H1 (cell line): ENCODE data around the gene FGF1. TPM values are rescaled to one million over a fixed set of nuclear protein-coding genes. Genes with fewer than 3 reads are reported as not detected.

Experiments
- CTCF ChIA-PET: fragments of 300-600 bp; sonication (Branson Sonifier 250); formaldehyde crosslinking; loops from one replicate; lab custom pipeline; 2021; ENCODE audit not compliant: partially characterized antibody; lab: Charles Lee
- POLR2A ChIA-PET: fragments of 300-600 bp; sonication (Branson Sonifier 250); formaldehyde crosslinking; loops from one replicate; lab custom pipeline; 2021; ENCODE audit warnings: inconsistent platforms; ENCODE audit not compliant: partially characterized antibody; lab: Charles Lee
- DNase-seq, 2 experiments: peaks; one replicate each; pipeline versions ENCODE4 v3.0.0 to v3.0.0-alpha.2; 2010 to 2022; ENCODE audit warnings: low spot score in 2 of 2, low read depth in 1 of 2, mixed read lengths in 1 of 2
- FAIRE-seq: peaks from 2 replicates; lab custom pipeline; 2011; peaks lifted over from hg19 to GRCh38; lab: Jason Lieb, UNC
- H2AFZ ChIP-seq: 2 replicates; pipeline ENCODE4 v1.8.1; 2012; ENCODE audit warnings: low read length, inconsistent platforms
- H2AK5ac ChIP-seq: 2 replicates; pipeline ENCODE4 v1.6.1; 2013; ENCODE audit warnings: low read depth, low read length
- H2BK120ac ChIP-seq: replicated peaks from 2 replicates; pipeline ENCODE3; 2013; ENCODE audit warnings: low read depth, low read length, inconsistent platforms
- H2BK12ac ChIP-seq: 2 replicates; pipeline ENCODE4 v1.6.1; 2013; ENCODE audit warnings: low read depth, low read length
- H2BK15ac ChIP-seq: 2 replicates; pipeline ENCODE4 v1.6.1; 2013; ENCODE audit warnings: low read length
- H2BK20ac ChIP-seq: 2 replicates; pipeline ENCODE4 v1.6.1; 2013; ENCODE audit warnings: low read length
- H2BK5ac ChIP-seq: 2 replicates; pipeline ENCODE4 v1.6.1; 2013; ENCODE audit warnings: low read depth, low read length
- H3K14ac ChIP-seq: 2 replicates; pipeline ENCODE4 v1.6.1; 2013; ENCODE audit warnings: inconsistent platforms; ENCODE audit not compliant: insufficient read length
- H3K18ac ChIP-seq: 2 replicates; pipeline ENCODE4 v1.6.1; 2013; ENCODE audit warnings: low read length; ENCODE audit errors: extremely low read depth
- H3K23ac ChIP-seq: 2 replicates; pipeline ENCODE4 v1.6.1; 2013; ENCODE audit warnings: inconsistent platforms; ENCODE audit not compliant: insufficient read length
- H3K23me2 ChIP-seq: 2 replicates; pipeline ENCODE4 v1.6.1; 2013; ENCODE audit warnings: low read depth, low read length
- H3K27ac ChIP-seq: 2 replicates; pipeline ENCODE4 v1.6.1; 2011; ENCODE audit warnings: low read depth, low read length, inconsistent platforms
- H3K27me3 ChIP-seq, 4 experiments: replicated peaks in 1 of 4; 1 replicate in 1 of 4; 2 replicates in 3 of 4; pipeline versions ENCODE4 v1.6.1 to v1.8.1; 2011 to 2013; ENCODE audit warnings: low read length in 3 of 4, mild to moderate bottlenecking in 3 of 4, inconsistent platforms in 2 of 4, mixed read lengths in 2 of 4, moderate library complexity in 1 of 4; ENCODE audit not compliant: control insufficient read depth in 3 of 4, insufficient read depth in 3 of 4; ENCODE audit errors: extremely low read depth in 1 of 4
- H3K36me3 ChIP-seq, 4 experiments: 2 replicates each; pipeline versions ENCODE4 v1.6.1 to v1.8.1; 2011 to 2013; ENCODE audit warnings: mild to moderate bottlenecking in 4 of 4, low read length in 3 of 4, moderate library complexity in 2 of 4, control low read depth in 1 of 4, inconsistent platforms in 1 of 4; ENCODE audit not compliant: insufficient read depth in 4 of 4, control insufficient read depth in 2 of 4
- H3K4ac ChIP-seq: replicated peaks from 2 replicates; pipeline ENCODE3; 2013; ENCODE audit warnings: low read length, low read depth, mixed read lengths, inconsistent platforms; ENCODE audit not compliant: insufficient read length
- H3K4me1 ChIP-seq, 4 experiments: replicated peaks in 1 of 4; 1 replicate in 1 of 4; 2 replicates in 3 of 4; pipeline versions ENCODE4 v1.6.1 to v1.8.1; 2011 to 2013; ENCODE audit warnings: low read length in 3 of 4, inconsistent platforms in 2 of 4, mixed read lengths in 1 of 4; ENCODE audit not compliant: insufficient read depth in 4 of 4, control insufficient read depth in 3 of 4
- H3K4me2 ChIP-seq, 2 experiments: 2 replicates each; pipeline versions ENCODE4 v1.6.1 to v1.8.1; 2011 to 2013; ENCODE audit warnings: low read depth in 2 of 2, low read length in 2 of 2, control low read depth in 1 of 2, inconsistent platforms in 1 of 2, mild to moderate bottlenecking in 1 of 2; ENCODE audit not compliant: insufficient read depth in 1 of 2
- H3K4me3 ChIP-seq, 4 experiments: fragments of 200-600, 300-600 bp in 1 of 4; sonication (generic), shearing (Covaris generic), sonication (Bioruptor Twin) in 1 of 4; 2 replicates each; pipeline versions ENCODE4 v1.5.1 to v1.8.1; 2011 to 2016; ENCODE audit warnings: low read length in 4 of 4, low read depth in 3 of 4, control low read depth in 2 of 4, inconsistent platforms in 2 of 4, mild to moderate bottlenecking in 2 of 4, mixed read lengths in 1 of 4, moderate library complexity in 1 of 4; ENCODE audit not compliant: insufficient read depth in 2 of 4; ENCODE audit errors: extremely low read depth in 1 of 4
- H3K56ac ChIP-seq: replicated peaks from 2 replicates; pipeline ENCODE3; 2013; ENCODE audit warnings: low read depth, mild to moderate bottlenecking, mixed read lengths, low read length, inconsistent platforms; ENCODE audit not compliant: insufficient read length
- H3K79me1 ChIP-seq: 2 replicates; pipeline ENCODE4 v1.6.1; 2013; ENCODE audit warnings: low read depth, low read length, control low read depth
- H3K79me2 ChIP-seq, 2 experiments: 2 replicates each; pipeline versions ENCODE4 v1.6.1 to v1.8.1; 2012 to 2013; ENCODE audit warnings: low read length in 2 of 2, mild to moderate bottlenecking in 2 of 2, inconsistent platforms in 1 of 2; ENCODE audit not compliant: insufficient read depth in 2 of 2, control insufficient read depth in 1 of 2
- H3K9ac ChIP-seq, 4 experiments: replicated peaks in 1 of 4; 1 replicate in 1 of 4; 2 replicates in 3 of 4; pipeline versions ENCODE4 v1.6.1 to v1.8.1; 2011 to 2013; ENCODE audit warnings: low read depth in 3 of 4, low read length in 3 of 4, control low read depth in 2 of 4, mild to moderate bottlenecking in 2 of 4, moderate library complexity in 2 of 4, inconsistent platforms in 1 of 4; ENCODE audit errors: extremely low read depth in 1 of 4
- H3K9me3 ChIP-seq, 2 experiments: 2 replicates each; pipeline versions ENCODE4 v1.6.1 to v1.8.1; 2012 to 2013; ENCODE audit warnings: mild to moderate bottlenecking in 2 of 2, moderate library complexity in 2 of 2, control low read depth in 1 of 2, inconsistent platforms in 1 of 2, low read depth in 1 of 2, low read length in 1 of 2, mixed read lengths in 1 of 2; ENCODE audit not compliant: insufficient read depth in 2 of 2
- H4K20me1 ChIP-seq, 2 experiments: replicated peaks in 1 of 2; 2 replicates each; pipeline versions ENCODE3 to v1.8.1; 2011 to 2013; ENCODE audit warnings: inconsistent platforms in 2 of 2, low read length in 2 of 2, mild to moderate bottlenecking in 1 of 2; ENCODE audit not compliant: insufficient read depth in 2 of 2, control insufficient read depth in 1 of 2
- H4K5ac ChIP-seq: 2 replicates; pipeline ENCODE4 v1.6.1; 2013; ENCODE audit warnings: low read length, low read depth, mixed read lengths, inconsistent platforms; ENCODE audit not compliant: insufficient read length
- H4K8ac ChIP-seq: 2 replicates; pipeline ENCODE4 v1.8.0; 2013; ENCODE audit warnings: mild to moderate bottlenecking, moderate library complexity, low read length, inconsistent platforms; ENCODE audit not compliant: insufficient read depth; ENCODE audit errors: extremely low read depth
- H4K91ac ChIP-seq: replicated peaks from 2 replicates; pipeline ENCODE3; 2013; ENCODE audit warnings: low read length, mixed read lengths, inconsistent platforms; ENCODE audit not compliant: insufficient read length
- CBX8 ChIP-seq: fragments of 300-800, 300-1000 bp; sonication (generic); IDR thresholded peaks from 2 replicates; pipeline ENCODE4 v1.7.1; 2016; ENCODE audit warnings: low read depth, low read length, borderline replicate concordance
- CEBPB ChIP-seq: IDR thresholded peaks from 2 replicates; pipeline ENCODE4 v1.6.1; 2012; ENCODE audit warnings: low read depth, low read length
- KDM5A ChIP-seq: fragments of 200-600 bp; IDR thresholded peaks from 2 replicates; pipeline ENCODE4 v1.7.1; 2012; ENCODE audit warnings: mild to moderate bottlenecking, low read length, inconsistent platforms, mixed read lengths
- POU5F1 ChIP-seq: IDR thresholded peaks from 2 replicates; pipeline ENCODE4 v1.6.1; 2011; ENCODE audit warnings: low read depth, mild to moderate bottlenecking, low read length, moderate library complexity
- TCF12 ChIP-seq: IDR thresholded peaks from 2 replicates; pipeline ENCODE4 v1.6.1; 2011; ENCODE audit warnings: low read depth, mild to moderate bottlenecking, low read length
- ZNF274 ChIP-seq: IDR thresholded peaks from 2 replicates; pipeline ENCODE4 v1.7.0; 2012; ENCODE audit warnings: low read length, borderline replicate concordance; ENCODE audit errors: extremely low read depth
- WGBS, 2 experiments: shearing (Covaris generic) in 1 of 2; methylation state at CpG; one replicate each; pipeline versions ENCODE4 v1.1.6 to v1.1.7; 2013 to 2015; ENCODE audit warnings: low lambda C conversion rate in 2 of 2, mixed read lengths in 2 of 2, inconsistent platforms in 1 of 2, low coverage in 1 of 2, missing lambda C conversion rate in 1 of 2; ENCODE audit not compliant: insufficient replicate concordance in 2 of 2, insufficient coverage in 1 of 2, insufficient read length in 1 of 2; ENCODE audit errors: extremely low coverage in 1 of 2, missing lambda C conversion rate in 1 of 2; 5-methylcytosine and 5-hydroxymethylcytosine counted together
- polyA plus RNA-seq, 7 experiments: library from polyadenylated mRNA; depleted of rRNA in 3 of 7; stranded (reverse) in 5 of 7; unstranded in 2 of 7; fragments of >200 nt in 5 of 7; fragments of 200-250 nt in 2 of 7; gene quantifications; 1 replicate in 5 of 7; 2 replicates in 1 of 7; 4 replicates in 1 of 7; pipeline versions ENCODE4 v1.2.1 to v1.2.3, GENCODE V29; 2011 to 2013; ENCODE audit warnings: missing spikeins in 2 of 7, mixed read lengths in 2 of 7
- total RNA-seq: library from RNA; stranded (reverse); fragmentation: NEBNext Ultra II Directional; extraction: Animal tissue kit (Norgen Biotek cat#: 25700); gene quantifications from 2 replicates; pipeline ENCODE4 v1.2.1, GENCODE V29; 2021
- TF ChIP-seq, protein P1 (sequence below): IDR thresholded peaks from 2 replicates; pipeline ENCODE4 v1.6.1; 2011; ENCODE audit warnings: low read length, improper control_type of control experiment

The FGF1 gene
- total and polyA plus RNA-seq, 2 of the 8 experiments (the other 6 are each of a cell fraction or from before 2014, with no cell fraction given), result 0.30 to 0.50 TPM

DNA sequence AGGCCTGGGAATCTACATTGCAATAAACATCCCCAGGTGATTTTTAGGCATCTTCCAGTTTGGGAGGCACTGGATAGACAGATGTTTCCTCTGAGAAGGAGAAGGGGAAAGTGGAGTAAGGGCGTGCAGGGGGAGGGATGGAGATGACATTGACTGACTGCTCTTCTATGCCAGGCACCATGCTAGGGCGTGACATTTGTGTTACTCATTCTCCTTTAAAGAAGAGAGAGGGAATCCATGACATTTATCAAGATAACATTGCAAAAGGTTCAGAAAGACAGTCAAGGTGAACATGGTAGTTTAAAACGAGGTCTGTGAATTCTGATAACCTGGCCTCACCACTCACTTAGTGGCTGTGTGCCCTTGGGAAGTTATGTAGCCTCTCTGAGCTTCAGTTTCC is 35.8 kb downstream of the FGF1 start:
- Histone ChIP-seq H3K27me3 (no peaks in the 10 kb centered on the region), H2BK12ac (no peak overlapping the region), H4K8ac (no peak overlapping the region), H3K36me3 (no peaks in the 10 kb centered on the region), H3K14ac (no peak overlapping the region), H3K9me3 (no peaks in the 10 kb centered on the region), H2BK20ac (no peak overlapping the region), H4K5ac (no peak overlapping the region), H3K79me2 (no peaks in the 10 kb centered on the region), H4K91ac (no peak overlapping the region), H4K20me1 (no peaks in the 10 kb centered on the region), H3K56ac (no peak overlapping the region), H2BK5ac (no peak overlapping the region), H3K4me1 (no peaks in the 10 kb centered on the region), H2BK15ac (no peak overlapping the region), H2BK120ac (no peak overlapping the region), H3K18ac (no peak overlapping the region), H3K9ac (no peak overlapping the region), H3K27ac (no peak overlapping the region), H3K23me2 (no peaks in the 10 kb centered on the region), H3K4ac (no peak overlapping the region), H3K79me1 (no peaks in the 10 kb centered on the region), H2AK5ac (no peak overlapping the region), H3K23ac (no peak overlapping the region), H3K4me3 (no peak overlapping the region), H3K4me2 (no peak overlapping the region), H2AFZ (no peak overlapping the region)
- DNase-seq (no peak), FAIRE-seq (no peak)
- ChIA-PET CTCF (interaction anchor here (0.8 to 17.4 kb wide), 5 partner anchors 7 to 72 kb away, joined by 3 to 605 read pairs (median 8); partner anchors contain the start of gene FGF1), POLR2A (interaction anchor here (1.2 kb wide), 1 partner anchor 49 kb away, joined by 3 read pairs; no protein-coding TSS in a partner anchor)
- 81% methylated on average over 3 of the region's 3 CpGs; no CpG with 5 or more reads in 1 of the 2 experiments for WGBS, 2 experiments
- TF ChIP-seq, protein P1, sequence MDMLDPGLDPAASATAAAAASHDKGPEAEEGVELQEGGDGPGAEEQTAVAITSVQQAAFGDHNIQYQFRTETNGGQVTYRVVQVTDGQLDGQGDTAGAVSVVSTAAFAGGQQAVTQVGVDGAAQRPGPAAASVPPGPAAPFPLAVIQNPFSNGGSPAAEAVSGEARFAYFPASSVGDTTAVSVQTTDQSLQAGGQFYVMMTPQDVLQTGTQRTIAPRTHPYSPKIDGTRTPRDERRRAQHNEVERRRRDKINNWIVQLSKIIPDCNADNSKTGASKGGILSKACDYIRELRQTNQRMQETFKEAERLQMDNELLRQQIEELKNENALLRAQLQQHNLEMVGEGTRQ, result no peak
- TF ChIP-seq ZNF274 (no peak), POU5F1 (no peak), TCF12 (no peak), KDM5A (no peak), CBX8 (no peak), CEBPB (no peak)
